Endothelial cell of umbilical vein (primary cell): Measurements from ENCODE around the gene RCVRN. TPM values are rescaled to one million over a fixed set of nuclear protein-coding genes. Genes with fewer than 3 reads are reported as not detected.

ENCODE experiments used
- BruUV-seq: library from RNA; stranded (reverse); fragments of 400-500 nt; replicated peaks from 2 replicates; lab custom pipeline; 2021; lab: Mats Ljungman, UMichigan
- CTCF ChIA-PET: fragments of 300-600, 350-600 bp; sonication (Branson Sonifier 250); formaldehyde crosslinking; loops from one replicate; lab custom pipeline; 2021; ENCODE audit warnings: antibody characterized with exemption, inconsistent platforms; lab: Charles Lee
- POLR2A ChIA-PET: fragments of 300-600, 350-600 bp; sonication (Branson Sonifier 250); formaldehyde crosslinking; loops from one replicate; lab custom pipeline; 2021; ENCODE audit warnings: antibody characterized with exemption, inconsistent platforms; lab: Charles Lee
- DNase-seq: peaks from one replicate; pipeline ENCODE4 v3.0.0-alpha.2; 2011; ENCODE audit warnings: low read depth, low spot score
- FAIRE-seq: peaks from 2 replicates; lab custom pipeline; 2011; peaks lifted over from hg19 to GRCh38; lab: Jason Lieb, UNC
- H2AFZ ChIP-seq: 2 replicates; pipeline ENCODE4 v1.6.0; 2012; ENCODE audit warnings: low read depth, low read length, control low read depth, inconsistent platforms
- H3K27ac ChIP-seq: 2 replicates; pipeline ENCODE4 v1.5.1; 2011; ENCODE audit warnings: low read depth, mild to moderate bottlenecking, control low read depth, low read length, moderate library complexity; ENCODE audit not compliant: insufficient read depth
- H3K27me3 ChIP-seq, 2 experiments: 2 replicates each; pipeline versions ENCODE4 v1.6.0 to v1.6.1; 2011; ENCODE audit warnings: low read length in 2 of 2, mixed read lengths in 1 of 2; ENCODE audit not compliant: control insufficient read depth in 2 of 2, insufficient read depth in 2 of 2
- H3K36me3 ChIP-seq, 2 experiments: 2 replicates in 1 of 2; 3 replicates in 1 of 2; pipeline ENCODE4 v1.5.1; 2011; ENCODE audit warnings: low read length in 2 of 2, mild to moderate bottlenecking in 1 of 2, moderate library complexity in 1 of 2; ENCODE audit not compliant: control insufficient read depth in 2 of 2, insufficient read depth in 2 of 2; ENCODE audit errors: extremely low read depth in 1 of 2
- H3K4me1 ChIP-seq: 3 replicates; pipeline ENCODE4 v1.5.1; 2011; ENCODE audit warnings: mild to moderate bottlenecking, low read length; ENCODE audit not compliant: control insufficient read depth, insufficient read depth; ENCODE audit errors: extremely low read depth
- H3K4me2 ChIP-seq: 2 replicates; pipeline ENCODE4 v1.6.1; 2011; ENCODE audit warnings: low read length, control low read depth, mixed read lengths; ENCODE audit not compliant: insufficient read depth
- H3K4me3 ChIP-seq, 3 experiments: fragments of 200-600 bp in 1 of 3; sonication (generic), shearing (Covaris generic) in 1 of 3; replicated peaks in 1 of 3; 2 replicates each; pipeline ENCODE4 v1.5.1; 2011 to 2016; ENCODE audit warnings: control low read depth in 3 of 3, low read length in 3 of 3, mild to moderate bottlenecking in 2 of 3, inconsistent platforms in 1 of 3, low read depth in 1 of 3, moderate library complexity in 1 of 3; ENCODE audit not compliant: insufficient read depth in 1 of 3
- H3K79me2 ChIP-seq: 2 replicates; pipeline ENCODE4 v1.6.0; 2012; ENCODE audit warnings: low read length, inconsistent platforms; ENCODE audit not compliant: control insufficient read depth, insufficient read depth
- H3K9ac ChIP-seq: replicated peaks from 2 replicates; pipeline ENCODE3; 2011; ENCODE audit warnings: low read length, control low read depth; ENCODE audit not compliant: insufficient read depth; ENCODE audit errors: extremely low read depth
- H3K9me1 ChIP-seq: replicated peaks from 3 replicates; pipeline ENCODE4 v1.6.0; 2011; ENCODE audit warnings: mild to moderate bottlenecking, low read length; ENCODE audit not compliant: control insufficient read depth, insufficient read depth; ENCODE audit errors: extremely low read depth
- H3K9me3 ChIP-seq: replicated peaks from 2 replicates; pipeline ENCODE4 v1.5.1; 2012; ENCODE audit warnings: low read length, inconsistent platforms; ENCODE audit not compliant: control insufficient read depth, insufficient read depth
- H4K20me1 ChIP-seq: replicated peaks from 2 replicates; pipeline ENCODE3; 2011; ENCODE audit warnings: mild to moderate bottlenecking, low read length; ENCODE audit not compliant: control insufficient read depth, insufficient read depth; ENCODE audit errors: extremely low read depth
- CTCF ChIP-seq, 2 donors: IDR thresholded peaks; 1 replicate in 1 of 2; 2 replicates in 1 of 2; pipeline ENCODE4 v1.5.1; 2011; ENCODE audit warnings: low read length in 2 of 2, mild to moderate bottlenecking in 2 of 2, moderate library complexity in 2 of 2, control low read depth in 1 of 2, inconsistent platforms in 1 of 2, low read depth in 1 of 2; ENCODE audit not compliant: insufficient read depth in 1 of 2; ENCODE audit errors: extremely low read depth in 1 of 2
- FOS ChIP-seq: IDR thresholded peaks from 2 replicates; pipeline ENCODE4 v1.6.1; 2011; ENCODE audit warnings: mild to moderate bottlenecking, low read length, moderate library complexity, borderline replicate concordance; ENCODE audit not compliant: insufficient read depth
- GATA2 ChIP-seq: IDR thresholded peaks from 2 replicates; pipeline ENCODE4 v1.7.0; 2011; ENCODE audit warnings: low read depth, mild to moderate bottlenecking, moderate library complexity, mixed read lengths, low read length; ENCODE audit not compliant: insufficient read length, insufficient read depth
- JUN ChIP-seq: IDR thresholded peaks from 2 replicates; pipeline ENCODE4 v1.6.1; 2011; ENCODE audit warnings: borderline replicate concordance, low read depth; ENCODE audit not compliant: insufficient read length, insufficient read depth
- POLR2A ChIP-seq: IDR thresholded peaks from 2 replicates; pipeline ENCODE4 v1.6.1; 2012; ENCODE audit warnings: low read depth, mild to moderate bottlenecking, control low read depth, low read length
- POLR2AphosphoS5 ChIP-seq: IDR thresholded peaks from 2 replicates; pipeline ENCODE4 v1.6.1; 2012; ENCODE audit warnings: low read depth, mild to moderate bottlenecking, control low read depth, low read length, moderate library complexity; ENCODE audit not compliant: insufficient read depth
- dilution Hi-C: fragments of 300-500 bp; cut with MboI; formaldehyde crosslinking; loops from one replicate; pipeline ENCODE4 v1.15.0; 2019; ENCODE audit warnings: low sequenced_read_pairs; ENCODE audit not compliant: extremely low pct_ligation_motif_present
- intact Hi-C: fragments of 100-400 bp; cut with micrococcal nuclease; formaldehyde crosslinking; loops from one replicate; pipeline ENCODE4 v1.10.0; 2022
- polyA plus RNA-seq, 4 experiments: library from polyadenylated mRNA; depleted of rRNA in 3 of 4; stranded (reverse) in 3 of 4; unstranded in 1 of 4; fragments of >200 nt; gene quantifications; 2 replicates each; pipeline versions ENCODE4 v1.2.1 to v1.2.3, GENCODE V29; 2011 to 2012; ENCODE audit warnings: missing spikeins in 1 of 4
- total RNA-seq: library from RNA; stranded (reverse); gene quantifications from 2 replicates; pipeline ENCODE4 v1.2.3, GENCODE V29; 2021

RCVRN gene
- total and polyA plus RNA-seq, 2 donors (not counting 3 experiments of a cell fraction or from before 2014, with no cell fraction given) = not detected

GRCh38 chr17:9906616-9907015 is 1.5 kb upstream of the RCVRN start:
- Histone ChIP-seq H4K20me1 (no peaks in the 10 kb centered on the region), H3K4me3 (no peak overlapping the region), H3K79me2 (no peaks in the 10 kb centered on the region), H3K9ac (no peak overlapping the region), H3K9me3 (peaks cover 5% of the 10 kb centered on the region), H3K9me1 (no peaks in the 10 kb centered on the region), H2AFZ (no peak overlapping the region), H3K27me3 (no peaks in the 10 kb centered on the region), H3K27ac (no peak overlapping the region), H3K4me1 (no peaks in the 10 kb centered on the region), H3K36me3 (no peaks in the 10 kb centered on the region), H3K4me2 (no peak overlapping the region)
- DNase-seq (no peak), FAIRE-seq (no peak)
- TF ChIP-seq GATA2 (no peak), POLR2AphosphoS5 (no peak), POLR2A (no peak), CTCF (IDR thresholded peaks at IDR 0.05; ENCODE audit: extremely low read depth in 1 of 2, insufficient read depth in 1 of 2, low read depth in 1 of 2, low read length in 2 of 2) (no peak), FOS (no peak)
- dilution Hi-C loops (no loop called here), intact Hi-C loops (no loop called here)
- CTCF ChIA-PET = no interaction called here
- POLR2A ChIA-PET = no interaction called here
- BruUV-seq = no TSS peak

- DNase-seq (no peak), FAIRE-seq (no peak)
- Histone ChIP-seq H3K4me2 (no peak overlapping the region), H3K4me1 (no peaks in the 10 kb centered on the region), H2AFZ (no peak overlapping the region), H3K27me3 (no peaks in the 10 kb centered on the region), H3K9me1 (no peaks in the 10 kb centered on the region), H3K9ac (no peak overlapping the region), H3K79me2 (no peaks in the 10 kb centered on the region), H4K20me1 (no peaks in the 10 kb centered on the region), H3K36me3 (no peaks in the 10 kb centered on the region), H3K9me3 (peaks cover 5% of the 10 kb centered on the region), H3K4me3 (no peak overlapping the region), H3K27ac (no peak overlapping the region)
- TF ChIP-seq POLR2AphosphoS5 (no peak), CTCF (IDR thresholded peaks at IDR 0.05; ENCODE audit: extremely low read depth in 1 of 2, insufficient read depth in 1 of 2, low read depth in 1 of 2, low read length in 2 of 2) (no peak), GATA2 (no peak), JUN (no peak)
- CTCF ChIA-PET = no interaction called here
- no TSS peak for BruUV-seq
- intact Hi-C loops (no loop called here), dilution Hi-C loops (no loop called here)
- POLR2A ChIA-PET = no interaction called here
Observed at GRCh38 chr17:9905902-9906301, 831 bp upstream of the RCVRN start.
